ENCODE measurements around the gene CLK1. TPM values are rescaled to one million over a fixed set of nuclear protein-coding genes. Genes with fewer than 3 reads are reported as not detected.

Gene CLK1
- total RNA-seq, 2 donors from 2014 or later = 49.4 to 59.5 TPM

- no peaks in the 10 kb centered on the region for H3K4me1 ChIP-seq
- no peaks in the 10 kb centered on the region for H3K27me3 ChIP-seq
- H3K9me3 ChIP-seq = no peaks in the 10 kb centered on the region
- H3K36me3 ChIP-seq = peaks cover 6% of the 10 kb centered on the region
- no peak for TF ChIP-seq CTCF (IDR thresholded peaks at IDR 0.05)
- no peak for DNase-seq
- H3K27ac ChIP-seq = peak overlapping the region; percentile 99
- H3K9ac ChIP-seq (ENCODE audit: low read depth in 2 of 2, low read length in 2 of 2) = peak overlapping the region in 1 of 2 donors; percentile 75
- intact Hi-C loops (cut with DNase I) = loop anchor here (5.0 kb wide), 1 partner anchor 97 kb away; no protein-coding TSS in a partner anchor
- no peak overlapping the region for H3K4me3 ChIP-seq
Observed at GRCh38 chr2:200809506-200810251, 54.8 kb downstream of the CLK1 start.

Other genes with a start within 250 kb of the CLK1 start
- 100 to 1,000 TPM; 253 to 257 TPM for gene BZW1, start 52.7 kb downstream of the CLK1 start, total RNA-seq
- gene PPIL3, start 24.4 kb upstream of the CLK1 start, total RNA-seq = 10 to 100 TPM; 20.1 to 32.8 TPM
- gene NIF3L1, start 24.7 kb upstream of the CLK1 start, total RNA-seq = 10 to 100 TPM; 26.7 to 38.4 TPM
- gene ORC2, start 99.0 kb upstream of the CLK1 start, total RNA-seq = 10 to 100 TPM; 36.4 to 39.0 TPM
- 10 to 100 TPM; 23.9 to 52.6 TPM for gene HYCC2, start 207.0 kb upstream of the CLK1 start, total RNA-seq
- 100 to 1,000 TPM; 159 to 199 TPM for gene NDUFB3, start 207.3 kb upstream of the CLK1 start, total RNA-seq